Glomerular visceral epithelial cell (primary cell): ENCODE measurements around the gene METAP1D.

Source experiments
- DNase-seq: peaks from one replicate; pipeline ENCODE4 v3.0.0-alpha.2; 2016; ENCODE audit errors: extremely low spot score

METAP1D gene

GRCh38 chr2:172091761-172092566 is 92.2 kb downstream of the METAP1D start:
- DNase-seq: no peak

GRCh38 chr2:172092716-172093415 is 93.1 kb downstream of the METAP1D start:
- no peak for DNase-seq

DNA sequence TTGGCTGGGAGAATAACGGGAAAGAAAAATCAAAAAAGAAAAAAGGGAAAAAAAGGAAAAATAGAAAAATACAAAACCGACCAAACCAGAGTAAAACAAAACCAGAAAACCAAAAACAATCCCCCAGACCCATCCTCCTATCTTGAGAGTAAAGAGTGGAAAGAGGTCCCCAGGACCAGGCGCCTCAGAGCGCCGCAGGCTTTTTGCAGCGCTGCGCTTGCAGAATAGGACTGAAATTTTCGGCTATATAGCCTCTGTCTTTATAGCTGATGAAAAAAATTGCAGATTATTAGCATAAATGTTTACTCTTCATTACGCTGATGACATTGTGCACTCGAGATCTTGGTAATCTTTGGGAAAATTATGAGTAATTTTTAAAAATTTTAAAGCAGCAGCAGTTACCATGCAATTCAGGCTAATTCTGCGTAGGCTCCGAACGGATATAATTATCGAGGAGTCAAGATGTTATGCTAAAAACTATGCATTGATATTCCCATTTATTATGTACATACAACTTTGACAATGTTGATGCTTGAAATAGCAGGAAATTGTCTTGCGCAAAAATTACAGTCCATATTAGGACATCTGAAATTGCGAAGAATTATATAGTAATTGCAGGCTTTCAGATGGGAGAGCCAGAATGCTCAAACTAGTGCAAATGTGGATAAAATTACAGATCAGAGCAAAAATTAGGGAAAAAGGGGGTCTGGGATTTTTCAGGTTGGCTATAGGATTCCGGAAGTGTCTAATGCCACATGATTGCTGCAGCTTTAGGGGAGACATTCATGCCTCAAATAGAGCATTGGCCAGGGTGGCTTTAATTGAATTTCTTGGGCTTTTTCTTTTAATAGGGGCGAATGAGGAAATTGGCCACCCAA is 93.9 kb downstream of the METAP1D start:
- no peak for DNase-seq

DNA sequence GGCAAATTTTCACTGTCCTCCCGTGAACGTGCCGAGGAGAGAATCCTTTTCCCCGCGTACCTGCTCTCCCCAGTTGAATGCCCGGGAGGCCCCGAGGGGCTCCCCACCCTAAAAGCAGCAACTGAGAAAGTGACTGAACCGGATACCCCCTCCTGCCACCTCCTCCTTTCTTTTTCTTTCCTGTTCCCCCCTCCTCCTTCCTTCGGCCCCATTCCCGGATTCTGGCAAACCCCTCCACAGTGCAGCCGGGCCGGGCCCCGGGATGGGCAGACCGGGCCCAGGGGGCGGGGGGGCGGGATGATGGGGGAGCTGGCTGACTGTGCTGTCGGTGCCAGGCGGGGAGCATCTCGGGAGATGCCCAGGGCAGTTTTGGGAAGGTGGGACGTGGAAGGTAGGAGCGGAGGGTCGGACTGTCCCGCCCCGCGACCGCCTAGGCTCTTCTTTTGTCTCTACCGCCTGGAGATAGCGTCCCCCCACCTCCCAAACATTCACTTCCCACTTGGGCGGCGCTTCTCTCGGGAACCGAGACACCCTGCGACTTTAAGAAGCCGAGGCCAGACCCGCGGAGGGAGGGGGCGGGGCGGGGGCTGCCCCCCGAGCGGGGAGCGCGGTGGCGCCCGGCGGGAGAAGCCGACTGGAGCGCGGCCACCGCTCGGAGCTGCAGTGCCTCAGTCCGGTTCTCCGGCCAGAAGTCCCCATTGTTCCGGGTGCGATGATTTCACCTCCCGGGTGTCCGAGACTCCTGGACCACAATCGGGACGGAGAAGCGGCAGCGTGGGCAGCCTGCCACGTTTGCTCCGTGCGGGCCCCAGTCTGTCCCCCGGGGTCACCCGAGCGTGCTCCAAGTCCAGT is 94.8 kb downstream of the METAP1D start:
- DNase-seq: peak; percentile 77

DNA sequence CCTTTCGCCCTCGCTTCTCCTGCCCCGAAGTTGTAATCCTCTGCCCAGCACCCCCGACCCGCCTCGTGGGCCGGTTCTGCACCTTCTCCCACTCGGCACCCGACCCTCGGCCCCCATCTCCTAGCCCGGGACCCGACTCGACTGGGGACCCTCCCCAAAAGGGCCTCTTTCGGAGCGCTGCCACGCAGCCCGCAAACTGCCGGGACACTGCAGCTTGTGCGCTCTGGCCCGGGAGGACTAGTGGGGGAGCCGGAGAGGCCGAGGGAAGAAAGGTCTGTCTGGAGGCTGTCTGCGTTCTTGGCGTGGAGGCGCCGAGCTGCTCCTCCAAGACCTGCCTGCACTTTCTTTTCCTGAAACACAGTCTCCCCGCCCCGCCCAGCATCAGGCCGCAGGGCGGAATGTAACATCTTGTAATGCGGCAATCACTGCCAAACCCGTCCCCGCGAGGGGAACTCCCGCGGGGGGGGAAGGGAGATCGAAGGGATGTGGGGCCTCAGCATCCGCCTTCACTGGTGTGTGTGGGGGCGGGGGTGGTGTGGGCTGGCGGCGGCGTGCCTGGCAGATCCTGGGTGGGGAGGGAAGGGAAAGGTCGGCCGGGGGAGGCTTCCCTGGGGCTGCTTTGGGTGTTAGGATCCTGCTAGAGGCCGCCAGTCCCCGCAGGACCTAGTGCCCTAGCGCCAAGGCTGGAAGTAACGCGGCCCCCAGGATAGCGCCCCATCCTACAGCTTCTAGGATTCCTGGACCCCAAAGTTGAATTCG is 95.6 kb downstream of the METAP1D start:
- peak; percentile 95 for DNase-seq

DNA sequence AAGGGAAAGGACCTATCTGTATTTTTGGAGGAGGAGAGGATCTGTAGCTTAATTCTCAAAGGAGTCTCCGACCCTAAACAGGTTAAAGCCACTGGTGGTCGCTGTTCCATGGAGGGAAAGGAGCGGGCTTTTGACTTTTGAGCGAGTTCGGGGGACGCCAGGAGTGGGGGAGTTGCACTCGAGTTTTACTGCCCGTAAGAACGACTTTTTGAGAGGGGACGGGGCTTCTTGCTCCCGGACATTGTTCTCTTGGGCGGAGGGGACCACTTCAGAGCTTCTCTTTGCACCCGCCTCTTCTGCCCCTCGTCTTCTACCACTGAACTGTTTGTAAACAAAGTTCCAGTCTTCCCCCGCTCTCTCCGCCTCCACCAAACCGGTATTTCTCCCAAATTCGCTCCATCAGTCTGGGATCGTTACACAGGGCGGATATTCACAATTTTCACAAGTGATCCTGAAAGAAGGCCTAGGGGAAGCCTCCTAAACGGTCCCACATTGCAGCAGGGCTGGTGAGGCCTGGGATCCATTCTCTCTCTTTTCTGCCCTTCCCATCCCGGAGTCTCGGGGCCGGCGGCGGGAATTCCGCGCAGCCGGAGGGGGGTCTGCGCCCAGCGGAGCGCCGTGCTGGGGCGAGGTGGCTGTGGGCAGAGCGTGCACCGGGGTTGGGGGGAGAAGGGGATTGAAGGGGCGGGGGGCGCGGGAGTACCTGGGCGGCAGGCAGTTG is 96.3 kb downstream of the METAP1D start:
- DNase-seq: peak; percentile 27

DNA sequence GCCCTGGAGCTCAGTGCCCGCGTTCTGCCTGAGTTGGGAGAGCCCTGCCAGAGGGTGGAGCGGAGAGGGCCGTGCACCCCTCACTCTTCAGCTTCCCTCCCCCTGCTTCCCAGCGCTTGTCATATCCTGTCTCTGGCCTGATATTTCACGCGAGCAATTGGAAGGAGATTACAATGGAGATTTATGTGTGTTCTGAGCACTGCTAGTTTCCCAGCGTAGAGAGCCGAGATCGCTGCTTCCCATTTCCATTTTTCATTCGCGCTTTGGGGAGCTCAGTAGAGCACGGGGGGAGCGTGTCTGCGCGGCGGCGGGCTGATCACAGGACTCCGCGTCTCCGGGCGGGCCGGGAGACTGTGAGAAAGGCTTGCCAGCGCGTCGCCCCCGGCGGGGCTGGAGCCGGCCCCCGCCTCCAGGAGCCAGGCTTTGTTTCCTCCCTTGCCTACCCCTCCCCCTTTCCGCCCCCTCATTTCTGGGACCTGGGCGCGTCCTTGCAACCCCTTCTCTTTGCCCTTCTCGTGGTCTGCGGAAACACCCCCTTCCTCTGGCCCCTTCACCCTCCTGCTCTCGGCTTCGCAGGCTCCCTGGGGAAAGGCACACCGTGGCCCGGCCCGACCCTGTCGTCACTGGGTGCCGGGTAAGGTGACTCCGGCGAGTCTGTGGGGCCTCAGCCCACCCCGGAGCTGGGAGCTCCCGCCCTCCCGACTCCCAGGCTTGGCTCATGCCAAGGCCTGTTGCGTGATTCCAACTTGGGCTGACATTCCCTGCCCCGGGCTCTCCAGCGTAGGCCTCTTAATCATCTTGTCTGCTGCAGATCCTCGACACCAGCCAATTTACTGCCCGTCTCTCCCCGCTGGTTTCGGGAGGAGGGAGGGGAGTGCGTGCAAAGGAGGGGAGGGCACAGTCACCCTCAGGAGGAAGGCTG is 97.1 kb downstream of the METAP1D start:
- peak; percentile 85 for DNase-seq

GRCh38 chr2:172097557-172098131 is 97.9 kb downstream of the METAP1D start:
- peak; percentile 82 for DNase-seq

GRCh38 chr2:172098287-172098649 is 98.5 kb downstream of the METAP1D start:
- peak; percentile 42 for DNase-seq

- DNase-seq: peak; percentile 93
Observed at GRCh38 chr2:172098650-172099471, 99.1 kb downstream of the METAP1D start.

GRCh38 chr2:172099472-172100079 is 99.8 kb downstream of the METAP1D start:
- no peak for DNase-seq

GRCh38 chr2:172100080-172100934 is 100.6 kb downstream of the METAP1D start:
- no peak for DNase-seq

DNA sequence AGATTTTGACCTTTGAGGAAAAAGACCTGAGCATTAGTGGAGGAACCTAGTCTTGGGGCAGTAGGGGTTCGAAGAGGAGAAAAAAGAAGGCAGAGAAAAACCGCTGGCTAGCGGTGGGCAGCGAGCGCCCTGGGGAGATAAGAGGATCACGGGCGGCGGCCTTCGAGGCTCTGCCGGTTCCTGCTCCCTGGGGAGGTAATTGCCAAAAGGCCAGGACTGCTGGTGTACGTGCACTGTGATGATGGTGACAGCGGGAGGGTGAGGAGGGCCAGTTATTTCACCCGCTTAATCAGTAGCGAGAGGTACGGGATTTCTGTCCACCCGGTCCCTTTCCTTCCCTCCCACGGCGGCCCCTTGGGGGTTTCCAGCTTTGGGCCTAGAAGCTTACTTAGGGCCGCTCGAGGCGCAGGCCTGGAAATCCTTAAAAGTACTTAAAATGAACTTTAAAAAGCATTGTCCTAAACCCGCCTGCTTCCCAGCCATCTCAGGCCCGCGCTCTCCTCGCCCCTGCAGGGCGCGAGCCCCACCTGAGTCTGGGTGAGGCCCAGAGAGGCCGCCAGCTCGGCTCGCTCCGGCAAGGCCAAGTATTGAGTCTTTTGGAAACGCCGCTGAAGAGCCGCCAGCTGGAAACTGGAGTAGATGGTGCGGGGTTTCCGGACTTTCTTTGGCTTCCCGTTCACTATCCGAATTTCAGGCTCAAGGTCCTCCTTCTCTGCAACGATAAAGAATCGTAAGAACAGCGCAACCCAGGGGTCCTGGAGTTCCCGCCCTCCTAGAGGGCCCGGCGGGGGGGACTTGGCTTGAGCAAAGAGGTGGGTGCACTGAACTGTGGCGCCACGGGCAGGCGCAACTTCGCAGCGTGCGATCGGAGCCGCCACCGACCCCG is 101.4 kb downstream of the METAP1D start:
- DNase-seq: no peak

GRCh38 chr2:172101821-172102390 is 102.2 kb downstream of the METAP1D start:
- DNase-seq: no peak
